ENCODE results near the gene CSGALNACT2.

DNA sequence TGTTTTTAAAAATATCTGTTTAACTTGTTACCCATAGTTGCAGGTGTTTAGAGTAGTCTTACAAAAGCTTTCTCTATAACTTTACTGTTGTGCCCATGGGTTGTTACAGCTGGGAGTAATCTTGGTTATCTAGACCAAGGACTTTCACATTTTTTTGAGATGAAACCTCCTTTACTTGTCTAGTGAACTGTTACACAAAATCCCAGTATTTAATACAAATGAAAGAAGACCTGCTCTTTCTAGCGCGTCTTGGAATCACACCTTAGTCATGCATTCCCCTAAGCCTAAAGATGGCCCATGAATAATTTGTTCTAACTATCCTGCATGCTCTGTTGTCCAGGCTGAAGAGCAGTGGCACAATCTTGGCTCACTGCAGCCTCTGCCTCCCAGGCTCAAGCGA is 38.0 kb downstream of the CSGALNACT2 start:
- TF ChIP-seq CTCF (IDR thresholded peaks at IDR 0.05) (no peak), POLR2A (IDR thresholded peaks at IDR 0.05) (no peak)
